Choroid plexus epithelial cell (primary cell): ENCODE measurements around the gene LYPLA2.
A peak's percentile ranks its signal among the peaks of the same experiment; 100 is the strongest.
"Not testable (repeated sequence)": the region's sequence is repeated elsewhere in the genome, so short reads cannot be mapped to it uniquely, and the experiment has no call there.

Experiments
- DNase-seq: peaks from one replicate; pipeline ENCODE4 v3.0.0-alpha.2; 2010; ENCODE audit warnings: low read depth
- H3K4me3 ChIP-seq: 2 replicates; pipeline ENCODE4 v1.5.1; 2011; ENCODE audit warnings: low read depth, mild to moderate bottlenecking, control low read depth, low read length, moderate library complexity
- TF ChIP-seq, protein P1 (sequence below): conservative IDR thresholded peaks from 2 replicates; pipeline ENCODE4 v1.5.1; 2011; ENCODE audit warnings: low read depth, mild to moderate bottlenecking, control low read depth, inconsistent platforms, low read length, moderate library complexity

The LYPLA2 gene

GRCh38 chr1:23793018-23793781 is 2.3 kb downstream of the LYPLA2 start:
- DNase-seq: peak; percentile 63
- H3K4me3 ChIP-seq: no peak overlapping the region

DNA sequence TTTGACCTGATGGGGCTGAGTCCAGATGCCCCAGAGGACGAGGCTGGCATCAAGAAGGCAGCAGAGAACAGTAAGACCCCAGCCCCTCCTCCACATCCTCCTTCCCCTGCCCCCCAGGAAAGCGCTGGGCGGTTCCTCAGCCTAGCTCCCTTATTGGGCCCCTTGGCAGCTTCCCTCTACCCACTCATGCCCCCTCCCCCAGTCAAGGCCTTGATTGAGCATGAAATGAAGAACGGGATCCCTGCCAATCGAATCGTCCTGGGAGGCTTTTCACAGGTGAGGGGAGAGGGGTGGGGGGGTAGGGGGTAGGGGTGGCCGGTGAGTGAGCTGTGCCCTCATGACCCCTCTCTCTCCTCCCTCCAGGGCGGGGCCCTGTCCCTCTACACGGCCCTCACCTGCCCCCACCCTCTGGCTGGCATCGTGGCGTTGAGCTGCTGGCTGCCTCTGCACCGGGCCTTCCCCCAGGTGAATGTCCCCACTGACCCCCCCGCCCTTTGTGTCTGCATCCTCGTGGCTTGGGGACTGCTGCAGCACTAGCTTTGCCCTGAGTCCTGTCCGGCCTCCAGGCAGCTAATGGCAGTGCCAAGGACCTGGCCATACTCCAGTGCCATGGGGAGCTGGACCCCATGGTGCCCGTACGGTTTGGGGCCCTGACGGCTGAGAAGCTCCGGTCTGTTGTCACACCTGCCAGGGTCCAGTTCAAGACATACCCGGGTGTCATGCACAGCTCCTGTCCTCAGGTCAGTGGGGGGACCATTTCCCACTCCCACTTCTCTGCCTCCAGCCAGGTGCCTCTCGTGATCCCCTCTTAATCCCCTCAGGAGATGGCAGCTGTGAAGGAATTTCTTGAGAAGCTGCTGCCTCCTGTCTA is 3.2 kb downstream of the LYPLA2 start:
- no peak for DNase-seq
- no peak overlapping the region for H3K4me3 ChIP-seq
- TF ChIP-seq, protein P1, sequence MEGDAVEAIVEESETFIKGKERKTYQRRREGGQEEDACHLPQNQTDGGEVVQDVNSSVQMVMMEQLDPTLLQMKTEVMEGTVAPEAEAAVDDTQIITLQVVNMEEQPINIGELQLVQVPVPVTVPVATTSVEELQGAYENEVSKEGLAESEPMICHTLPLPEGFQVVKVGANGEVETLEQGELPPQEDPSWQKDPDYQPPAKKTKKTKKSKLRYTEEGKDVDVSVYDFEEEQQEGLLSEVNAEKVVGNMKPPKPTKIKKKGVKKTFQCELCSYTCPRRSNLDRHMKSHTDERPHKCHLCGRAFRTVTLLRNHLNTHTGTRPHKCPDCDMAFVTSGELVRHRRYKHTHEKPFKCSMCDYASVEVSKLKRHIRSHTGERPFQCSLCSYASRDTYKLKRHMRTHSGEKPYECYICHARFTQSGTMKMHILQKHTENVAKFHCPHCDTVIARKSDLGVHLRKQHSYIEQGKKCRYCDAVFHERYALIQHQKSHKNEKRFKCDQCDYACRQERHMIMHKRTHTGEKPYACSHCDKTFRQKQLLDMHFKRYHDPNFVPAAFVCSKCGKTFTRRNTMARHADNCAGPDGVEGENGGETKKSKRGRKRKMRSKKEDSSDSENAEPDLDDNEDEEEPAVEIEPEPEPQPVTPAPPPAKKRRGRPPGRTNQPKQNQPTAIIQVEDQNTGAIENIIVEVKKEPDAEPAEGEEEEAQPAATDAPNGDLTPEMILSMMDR: no peak

More at GRCh38 chr1:23793018-23793781, 2.3 kb downstream of the LYPLA2 start:
- TF ChIP-seq, protein P1: no peak

- H3K4me3 ChIP-seq, DNase-seq: not testable (repeated sequence)
Observed at GRCh38 chr1:23794732-23795182, 3.8 kb downstream of the LYPLA2 start.

GRCh38 chr1:23795676-23796465 is 4.9 kb downstream of the LYPLA2 start:
- H3K4me3 ChIP-seq: no peak overlapping the region
- no peak for DNase-seq
- TF ChIP-seq, protein P1: no peak

DNA sequence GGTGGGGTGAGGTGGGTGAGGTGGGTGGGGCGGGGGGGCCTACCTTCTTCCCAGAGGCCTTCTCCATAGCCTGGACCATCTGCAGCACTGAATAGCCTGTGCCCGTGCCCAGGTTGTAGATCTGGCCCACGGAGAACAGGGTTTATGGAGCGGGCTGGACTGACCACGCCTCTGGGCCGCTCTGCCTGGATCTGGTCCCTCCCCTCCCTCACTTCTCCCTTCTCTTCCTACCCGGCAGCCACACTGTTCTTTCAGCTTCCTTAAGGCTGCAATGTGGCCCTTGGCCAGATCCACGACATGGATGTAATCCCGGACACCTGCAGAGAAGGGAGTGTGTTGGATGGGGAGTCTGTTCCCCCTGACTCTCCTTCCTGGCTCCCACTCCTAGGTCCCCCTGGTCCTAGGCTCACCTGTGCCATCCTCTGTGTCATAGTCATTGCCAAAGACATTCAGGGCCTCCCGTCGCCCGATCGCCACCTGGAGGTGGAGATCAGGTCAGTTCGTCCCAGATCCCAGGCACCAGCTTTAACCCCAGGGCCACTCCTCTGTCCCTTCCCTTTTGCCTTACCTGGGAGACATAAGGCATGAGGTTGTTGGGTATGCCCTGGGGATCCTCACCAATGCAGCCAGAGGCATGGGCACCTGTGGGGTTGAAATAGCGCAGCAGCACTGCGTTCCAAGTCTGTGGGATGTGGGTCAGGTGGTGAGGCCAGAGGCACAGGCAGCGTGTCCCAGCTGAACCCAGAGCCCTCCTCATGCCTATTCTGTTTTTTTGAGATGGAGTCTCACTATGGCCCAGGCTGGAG is 5.7 kb downstream of the LYPLA2 start:
- TF ChIP-seq, protein P1: peak; percentile 3
- DNase-seq: no peak
- H3K4me3 ChIP-seq: no peak overlapping the region

DNA sequence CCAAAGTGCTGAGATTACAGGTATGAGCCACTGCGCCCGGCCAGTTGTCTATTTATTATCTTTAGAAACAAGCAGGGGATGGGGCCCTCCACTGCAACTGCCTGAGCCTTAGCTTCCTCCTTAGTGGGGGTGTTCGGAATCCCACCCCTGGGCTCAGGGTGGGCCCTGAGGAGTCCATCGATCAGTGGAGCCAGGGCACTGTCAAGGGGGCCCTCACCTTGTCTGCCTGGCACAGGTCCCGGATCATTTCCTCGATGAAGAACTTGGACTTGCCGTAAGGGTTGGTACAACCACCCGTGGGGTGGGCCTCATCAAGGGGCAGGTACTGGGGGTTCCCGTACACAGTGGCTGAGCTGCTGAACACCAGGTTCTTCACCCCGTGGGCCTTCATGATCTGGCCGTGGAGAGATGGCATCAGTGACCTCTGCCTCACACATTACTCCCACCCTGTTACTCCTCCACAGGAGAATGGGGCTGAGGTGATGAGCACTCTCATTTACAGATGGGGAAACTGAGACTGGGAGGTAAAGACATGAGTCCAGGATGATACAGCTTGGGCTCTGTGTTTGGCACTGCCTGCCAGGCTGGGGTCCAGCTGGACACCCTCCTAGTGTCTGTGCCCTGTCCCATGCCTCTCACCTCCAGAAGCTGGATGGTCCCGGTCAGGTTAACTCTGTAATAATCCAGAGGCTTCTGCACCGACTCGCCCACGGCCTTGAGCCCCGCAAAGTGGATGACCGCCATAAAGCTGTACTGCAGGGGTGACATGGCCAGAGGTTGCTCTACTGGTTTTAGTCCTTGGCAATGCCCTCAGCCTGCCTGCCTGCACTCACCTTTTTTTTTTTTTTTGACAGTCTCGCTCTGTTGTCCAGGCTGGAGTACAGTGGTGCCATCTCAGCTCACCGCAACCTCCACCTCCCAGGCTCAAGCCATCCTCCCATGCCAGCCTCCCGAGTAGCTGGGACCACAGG is 6.8 kb downstream of the LYPLA2 start:
- TF ChIP-seq, protein P1: no peak
- H3K4me3 ChIP-seq: no peak overlapping the region
- DNase-seq: no peak
